OCI-M2 (cell line): ENCODE data around the gene GGT1.
"Not testable (repeated sequence)": the region's sequence is repeated elsewhere in the genome, so short reads cannot be mapped to it uniquely, and the experiment has no call there.

Experiments used
- DNase-seq: peaks from one replicate; lab custom pipeline; 2025; ENCODE audit not compliant: unreplicated experiment; lab: John Stamatoyannopoulos, UW

Gene GGT1

DNA sequence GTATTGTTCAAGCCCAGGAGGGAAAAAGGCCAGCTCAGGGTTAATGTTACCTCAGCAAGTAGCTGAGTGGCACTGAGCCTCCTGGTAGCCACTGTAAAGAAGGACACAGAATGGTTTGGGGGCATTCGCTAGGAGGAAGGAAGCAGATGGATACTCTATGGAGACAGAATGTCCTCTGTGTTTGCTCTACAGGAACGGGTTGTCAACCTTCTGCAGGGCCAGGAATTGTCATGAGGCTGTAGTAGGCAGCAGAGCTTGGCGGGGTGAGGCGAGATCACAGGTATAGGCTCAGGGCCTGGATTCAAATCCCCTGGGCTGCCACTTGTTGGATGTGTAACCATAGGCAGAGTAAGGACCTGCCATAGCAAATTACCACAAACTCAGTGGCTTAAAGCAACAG, 7.1 kb upstream of the GGT1 start:
- DNase-seq, result no peak

DNA sequence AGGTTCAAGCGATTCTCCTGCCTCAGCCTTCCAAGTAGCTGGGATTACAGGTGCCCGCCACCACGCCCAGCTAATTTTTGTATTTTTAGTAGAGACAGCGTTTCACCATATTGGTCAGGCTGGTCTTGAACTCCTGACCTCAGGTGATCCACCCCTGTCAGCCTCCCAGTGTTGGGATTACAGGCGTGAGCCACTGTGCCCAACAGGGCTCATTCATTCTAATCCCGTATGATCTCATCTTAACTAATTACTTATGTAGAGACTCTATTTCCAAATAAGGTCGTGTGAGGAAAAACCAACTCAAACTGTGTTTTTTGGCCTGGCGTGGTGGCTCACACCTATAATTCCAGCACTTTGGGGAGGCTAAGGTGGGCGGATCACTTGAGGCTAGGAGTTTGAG, 5.9 kb upstream of the GGT1 start:
- DNase-seq, result not testable (repeated sequence)

DNA sequence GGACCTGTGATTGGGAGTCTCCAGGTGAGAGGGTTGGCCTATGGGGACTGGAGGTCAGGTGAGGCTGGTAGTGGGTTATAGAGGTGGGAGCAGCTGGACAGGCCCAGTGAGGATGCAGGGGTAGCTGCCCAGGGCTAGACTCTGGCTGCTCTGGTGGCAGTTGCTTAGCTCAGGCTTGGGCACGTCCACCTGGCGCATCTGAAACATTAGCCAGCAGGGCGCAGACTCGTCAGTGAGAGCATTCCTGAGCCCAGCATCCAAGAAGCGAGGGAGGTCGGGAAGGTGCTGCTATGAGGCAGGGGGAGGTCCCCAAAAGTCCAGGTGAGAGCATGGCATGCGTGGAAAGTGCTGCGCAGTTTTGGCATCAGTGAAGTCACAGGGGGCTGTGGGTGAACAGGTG, 3.5 kb upstream of the GGT1 start:
- no peak for DNase-seq

DNA sequence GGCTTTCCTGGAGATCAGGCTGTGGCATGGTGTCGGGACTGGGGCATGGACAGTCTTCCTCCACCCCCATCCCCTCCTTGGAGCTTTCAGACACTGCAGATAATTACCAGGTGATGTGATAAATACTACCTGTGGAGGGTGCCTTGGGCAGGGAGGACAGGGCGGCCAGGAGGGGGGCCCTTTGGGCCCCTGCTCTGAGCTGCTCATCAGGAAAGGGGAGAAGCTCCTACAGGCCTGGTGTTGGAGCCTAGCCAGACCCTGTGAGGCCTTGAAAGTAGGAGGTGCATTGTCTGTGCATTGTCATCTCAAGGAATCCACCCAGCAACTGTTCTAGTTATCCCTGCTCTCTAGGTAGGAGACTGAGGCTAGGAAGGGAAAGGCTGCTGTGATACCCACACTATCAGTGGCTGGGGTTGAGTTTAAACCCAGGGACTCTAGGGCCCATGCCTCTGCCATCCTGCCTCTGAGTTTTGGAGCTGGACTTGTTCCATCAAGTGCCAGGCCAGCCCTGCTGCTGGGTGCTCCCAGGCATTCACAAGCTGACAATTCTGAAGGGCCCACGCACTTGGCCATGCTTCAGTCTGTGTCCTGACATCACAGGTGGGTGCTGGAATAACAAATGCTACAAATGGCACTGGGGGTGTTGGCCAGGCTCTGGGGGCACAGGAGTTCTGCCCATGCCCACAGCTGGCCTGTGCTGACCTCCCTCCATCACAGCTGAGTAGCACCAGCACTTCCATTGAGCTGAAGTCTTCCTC, 2.9 kb upstream of the GGT1 start:
- DNase-seq, result not testable (repeated sequence)

DNA sequence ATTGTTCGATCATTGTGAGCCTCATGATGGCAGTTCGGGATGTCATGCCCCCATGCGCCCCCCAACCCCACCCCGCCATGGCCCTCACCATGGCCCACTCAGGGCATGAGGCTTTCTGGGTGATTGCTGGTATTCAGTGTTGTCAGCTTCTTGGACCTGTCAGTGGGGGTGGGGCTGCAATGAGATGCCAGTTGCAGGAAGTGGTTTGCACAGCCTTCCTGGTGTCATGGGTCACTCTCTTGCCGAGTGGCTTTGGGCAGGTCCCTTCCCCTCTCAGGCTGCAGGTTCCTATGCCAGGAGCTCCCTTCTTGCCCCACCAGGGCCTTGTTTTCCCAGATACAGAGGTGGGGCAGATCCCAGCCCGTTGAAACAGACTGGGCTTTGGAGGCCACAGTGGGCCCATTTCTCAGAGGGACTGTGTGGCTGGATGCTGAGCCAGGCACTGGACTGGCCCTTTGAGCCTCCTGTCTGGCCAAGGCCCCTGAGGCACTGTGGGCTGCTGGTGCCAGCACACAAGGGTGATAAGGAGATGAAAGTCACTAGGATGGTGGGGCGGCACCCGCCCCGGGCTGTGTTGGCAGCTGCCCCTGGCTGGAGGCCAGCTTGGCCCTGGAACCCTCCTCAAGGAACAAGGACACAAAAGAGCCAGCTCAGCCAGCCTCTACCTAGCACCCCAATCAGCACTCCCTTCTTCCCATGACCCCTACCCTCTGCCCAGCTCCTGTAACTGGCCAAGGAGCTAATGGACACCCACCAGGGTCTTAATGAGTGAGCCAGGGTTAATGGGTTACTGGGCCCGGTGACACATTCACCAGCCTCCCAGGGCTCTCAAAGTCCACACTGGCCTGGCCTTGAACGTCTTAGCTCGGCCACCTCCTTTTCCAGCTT, 1.5 kb upstream of the GGT1 start:
- no peak for DNase-seq

DNA sequence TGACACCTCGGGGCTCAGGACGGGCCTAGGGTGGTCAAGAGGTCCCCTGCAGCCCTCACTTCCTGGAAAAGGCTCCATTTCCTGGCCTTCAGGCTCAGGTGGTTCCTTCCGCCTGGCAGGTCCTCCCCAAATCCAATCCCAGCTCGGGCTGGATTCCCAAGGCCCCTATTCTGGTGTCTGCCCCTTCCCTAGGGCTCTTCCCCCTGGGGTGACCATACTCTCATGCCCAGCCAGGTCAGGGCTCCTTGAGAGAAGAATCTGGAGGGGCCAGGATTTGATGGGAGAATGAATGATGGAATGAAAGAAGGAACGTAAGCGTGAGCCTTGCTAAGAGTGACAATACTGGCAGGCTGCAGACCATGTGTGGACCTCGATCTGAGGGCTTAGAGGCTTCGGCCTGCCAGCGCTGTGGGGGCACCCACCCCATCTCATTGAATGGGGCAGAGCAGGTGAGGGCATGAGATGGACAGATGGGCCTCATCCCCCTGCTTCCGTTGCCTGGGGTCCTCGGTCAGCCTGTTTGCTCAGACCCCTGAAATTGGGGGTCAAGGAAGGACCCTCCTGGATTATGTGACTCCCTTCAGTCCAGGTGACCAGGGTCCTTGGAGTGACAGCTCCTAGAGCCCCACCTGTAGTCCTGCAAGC, 766 bp upstream of the GGT1 start:
- DNase-seq, result not testable (repeated sequence)

DNA sequence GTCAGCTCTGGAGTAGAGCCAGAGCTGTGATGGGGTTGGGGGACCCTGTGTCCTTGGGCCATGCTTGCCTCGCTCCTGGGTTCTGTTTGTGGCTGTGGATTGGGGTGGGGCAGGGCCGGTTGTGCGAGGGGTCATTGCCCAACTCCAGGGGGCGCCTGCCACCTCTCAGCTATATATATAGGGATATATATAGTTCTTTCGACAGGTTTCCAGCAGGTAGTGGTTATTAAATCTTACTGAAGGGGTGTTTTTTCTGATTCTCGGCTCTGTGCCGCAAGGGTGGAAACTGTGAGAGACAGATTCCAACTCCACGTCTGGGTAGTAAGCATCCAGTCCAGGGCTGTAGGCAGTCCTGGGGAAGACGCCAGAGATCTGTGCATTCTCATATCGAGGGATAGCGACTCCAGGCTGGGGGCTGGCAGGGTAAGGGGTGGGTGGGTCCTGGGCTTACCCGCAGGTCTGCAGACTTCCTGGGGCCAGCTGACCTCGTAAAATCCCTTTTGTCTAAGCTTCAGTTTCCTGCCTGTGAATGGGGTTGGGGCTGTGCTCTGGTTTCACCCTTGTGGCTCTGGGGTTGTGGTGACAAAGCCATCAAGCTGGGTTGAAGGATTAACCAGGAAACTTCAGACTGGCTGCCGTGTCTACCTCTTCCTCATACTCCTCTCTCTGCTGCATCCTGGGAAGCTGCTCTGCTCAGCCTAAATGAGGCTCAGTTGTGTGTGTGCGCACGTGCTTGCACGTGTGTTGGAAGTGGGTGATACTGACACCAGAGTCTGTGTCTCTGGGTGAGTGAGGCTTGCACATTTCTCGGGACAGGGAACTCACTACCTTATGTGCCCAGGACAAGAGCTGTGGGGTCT, 1.0 kb downstream of the GGT1 start:
- DNase-seq, result not testable (repeated sequence)

DNA sequence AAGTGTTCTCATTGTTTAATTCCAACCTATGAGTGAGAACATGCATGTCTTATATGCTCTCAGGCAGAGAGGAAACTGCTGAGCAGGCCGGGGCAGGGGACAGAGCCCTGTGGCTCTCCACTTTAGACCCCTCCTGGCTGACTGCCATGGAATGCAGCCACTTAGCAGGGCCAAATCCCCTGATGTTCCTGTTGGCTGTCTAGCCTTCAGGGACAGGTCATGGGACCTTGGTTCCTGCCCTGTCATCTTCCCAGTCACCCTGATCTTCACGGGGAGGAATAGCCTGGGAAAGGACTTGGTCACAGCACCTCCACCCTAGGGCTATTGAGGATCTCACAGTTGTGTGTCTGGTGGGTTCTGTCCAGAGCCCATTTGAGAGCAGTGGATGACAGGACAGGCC, 3.3 kb downstream of the GGT1 start:
- DNase-seq, result not testable (repeated sequence)

DNA sequence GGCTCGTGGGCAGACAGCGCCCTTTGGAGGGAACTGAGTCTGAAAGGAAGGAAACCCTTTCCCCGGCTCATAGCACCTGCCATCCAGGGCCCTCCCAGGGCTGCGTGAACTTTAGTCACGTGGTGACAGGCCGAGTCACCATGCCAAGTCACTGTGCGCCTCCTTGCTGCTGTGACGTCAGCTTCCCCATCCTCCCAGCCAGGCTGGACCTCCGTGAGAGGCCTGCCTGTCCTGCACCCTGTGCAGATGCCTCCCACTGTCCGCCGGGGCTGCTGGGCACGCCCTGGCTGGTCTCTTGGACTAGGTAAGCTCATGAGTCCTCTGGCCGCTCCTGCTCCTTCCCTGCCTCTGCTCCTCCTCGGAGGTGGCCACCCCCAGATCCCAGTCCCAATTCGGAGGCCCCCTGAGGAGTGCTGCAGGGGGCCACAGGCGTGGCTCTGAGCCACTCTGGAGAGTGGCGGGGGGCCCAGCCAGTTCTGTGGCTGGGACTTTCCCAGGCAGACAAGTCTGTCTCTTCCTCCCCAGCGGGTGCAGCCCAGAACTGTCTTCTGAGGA, 4.5 kb downstream of the GGT1 start:
- not testable (repeated sequence) for DNase-seq

DNA sequence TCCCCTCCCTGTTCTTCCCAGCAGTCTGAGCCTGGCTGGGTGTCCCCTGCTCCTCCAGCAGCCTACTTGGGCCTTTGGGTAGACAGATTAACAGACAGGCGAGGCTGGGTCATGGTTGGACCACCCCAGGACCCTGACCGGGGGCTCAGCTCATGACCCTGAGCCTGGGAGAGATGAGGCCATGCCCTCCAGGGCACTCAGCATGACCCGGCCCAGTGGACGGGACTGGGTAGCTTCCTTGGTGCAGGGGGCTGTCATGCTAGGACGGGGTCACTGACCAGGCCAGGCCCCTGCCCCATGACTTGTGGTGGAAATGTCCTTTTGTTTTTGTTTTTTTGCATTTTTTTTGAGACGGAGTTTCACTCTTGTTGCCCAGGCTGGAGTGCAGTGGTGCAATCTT, 5.3 kb downstream of the GGT1 start:
- not testable (repeated sequence) for DNase-seq

DNA sequence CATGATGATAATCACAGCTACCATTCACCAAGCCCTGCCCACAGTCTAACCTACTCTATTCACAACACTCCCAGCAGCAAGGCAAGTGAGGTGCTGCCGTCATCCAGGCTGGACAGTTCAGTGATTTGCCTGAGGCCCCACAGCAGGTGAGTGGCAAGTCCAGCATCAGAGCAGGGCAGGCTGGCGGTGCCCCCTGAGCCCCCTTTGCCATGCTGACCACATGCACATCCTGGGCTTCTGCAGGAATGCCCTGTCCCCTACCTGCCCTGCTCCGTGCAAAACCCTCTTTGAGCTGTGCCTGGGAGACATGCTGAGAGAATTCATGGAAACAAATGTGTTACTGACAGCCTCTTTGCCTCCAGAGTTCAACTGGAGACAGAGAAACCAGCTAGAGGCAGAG, 6.9 kb downstream of the GGT1 start:
- not testable (repeated sequence) for DNase-seq

DNA sequence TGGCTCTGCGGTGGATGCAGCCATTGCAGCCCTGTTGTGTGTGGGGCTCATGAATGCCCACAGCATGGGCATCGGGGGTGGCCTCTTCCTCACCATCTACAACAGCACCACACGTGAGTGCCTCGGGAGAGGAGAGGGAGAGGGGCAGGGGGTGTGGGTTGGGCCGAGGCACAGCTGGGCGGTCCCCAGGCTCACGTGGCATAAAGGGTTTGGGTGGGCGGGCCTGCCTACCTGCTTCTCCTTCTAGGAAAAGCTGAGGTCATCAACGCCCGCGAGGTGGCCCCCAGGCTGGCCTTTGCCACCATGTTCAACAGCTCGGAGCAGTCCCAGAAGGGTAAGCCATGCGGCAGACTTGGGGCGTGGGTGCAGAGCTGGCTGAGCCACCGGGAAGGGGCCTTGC, 11.8 kb downstream of the GGT1 start:
- DNase-seq, result not testable (repeated sequence)

DNA sequence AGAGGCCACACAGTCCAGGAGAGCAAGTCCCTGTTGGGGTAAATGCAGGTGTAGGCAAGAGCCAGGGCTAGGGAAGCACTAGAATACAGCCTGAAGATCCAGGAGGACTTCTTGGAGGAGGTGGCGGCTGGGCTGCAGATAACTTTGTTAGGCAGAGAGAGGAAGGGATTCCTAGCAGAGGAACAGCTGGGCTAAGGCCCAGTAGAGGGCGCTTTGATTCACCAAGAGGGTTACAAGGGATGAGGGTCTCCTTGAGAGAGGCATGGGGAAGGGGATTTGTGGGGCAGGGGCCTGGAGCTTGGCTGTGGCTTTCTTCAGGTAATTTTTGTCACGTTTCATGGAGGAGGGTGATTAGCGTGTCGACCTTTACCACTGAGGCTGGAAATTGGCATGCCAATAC, 18.3 kb downstream of the GGT1 start:
- DNase-seq, result not testable (repeated sequence)

DNA sequence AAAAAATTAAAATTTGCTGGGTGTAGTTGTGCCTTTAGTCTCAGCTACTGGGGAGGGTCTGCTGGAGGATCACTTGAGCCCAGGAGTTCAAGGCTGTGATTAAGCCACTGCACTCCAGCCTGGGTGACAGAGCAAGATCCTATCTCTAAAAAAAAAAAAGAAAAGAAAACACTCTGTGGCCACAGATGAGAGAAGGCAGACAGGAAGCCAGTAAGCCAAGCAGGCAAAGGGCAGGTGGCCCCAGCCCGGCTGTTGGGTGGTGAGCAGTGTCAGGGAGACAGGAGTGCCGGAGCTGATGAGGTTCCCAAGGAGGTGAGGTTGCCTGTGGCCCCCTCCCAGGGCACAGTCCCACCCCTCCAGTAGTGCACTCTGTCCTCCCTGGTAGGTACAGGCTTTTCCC, 19.6 kb downstream of the GGT1 start:
- DNase-seq, result not testable (repeated sequence)

DNA sequence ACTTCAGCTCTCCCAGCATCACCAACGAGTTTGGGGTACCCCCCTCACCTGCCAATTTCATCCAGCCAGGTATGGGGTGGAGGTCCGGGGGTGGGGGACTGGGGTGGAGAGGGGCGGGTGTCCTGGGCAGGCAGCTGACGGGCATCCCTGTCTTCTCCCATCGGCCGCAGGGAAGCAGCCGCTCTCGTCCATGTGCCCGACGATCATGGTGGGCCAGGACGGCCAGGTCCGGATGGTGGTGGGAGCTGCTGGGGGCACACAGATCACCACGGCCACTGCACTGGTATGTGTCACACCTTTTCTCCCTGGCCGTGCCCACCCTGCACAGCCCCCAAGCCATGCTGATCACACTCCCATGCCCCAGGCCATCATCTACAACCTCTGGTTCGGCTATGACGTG, 24.9 kb downstream of the GGT1 start:
- DNase-seq, result not testable (repeated sequence)

DNA sequence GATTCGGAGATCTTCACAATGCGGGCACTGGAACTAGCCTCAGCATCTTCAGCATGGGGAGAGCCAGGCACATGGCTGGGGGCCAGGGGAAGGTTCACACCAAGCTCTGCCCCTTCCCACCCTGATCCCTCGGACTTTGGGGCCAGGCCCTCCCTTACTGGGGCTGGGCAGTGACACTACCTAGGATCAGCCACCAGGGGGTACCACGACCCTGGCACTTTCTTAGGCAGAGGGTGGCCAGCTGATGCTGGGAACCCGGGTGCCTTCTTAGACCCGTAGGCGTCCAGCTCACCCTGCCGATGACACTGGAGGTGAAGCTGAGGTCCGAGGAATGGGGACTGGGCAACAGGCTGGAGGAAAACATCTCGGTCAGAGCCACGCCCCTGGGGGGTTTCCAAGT, 26.1 kb downstream of the GGT1 start:
- not testable (repeated sequence) for DNase-seq

DNA sequence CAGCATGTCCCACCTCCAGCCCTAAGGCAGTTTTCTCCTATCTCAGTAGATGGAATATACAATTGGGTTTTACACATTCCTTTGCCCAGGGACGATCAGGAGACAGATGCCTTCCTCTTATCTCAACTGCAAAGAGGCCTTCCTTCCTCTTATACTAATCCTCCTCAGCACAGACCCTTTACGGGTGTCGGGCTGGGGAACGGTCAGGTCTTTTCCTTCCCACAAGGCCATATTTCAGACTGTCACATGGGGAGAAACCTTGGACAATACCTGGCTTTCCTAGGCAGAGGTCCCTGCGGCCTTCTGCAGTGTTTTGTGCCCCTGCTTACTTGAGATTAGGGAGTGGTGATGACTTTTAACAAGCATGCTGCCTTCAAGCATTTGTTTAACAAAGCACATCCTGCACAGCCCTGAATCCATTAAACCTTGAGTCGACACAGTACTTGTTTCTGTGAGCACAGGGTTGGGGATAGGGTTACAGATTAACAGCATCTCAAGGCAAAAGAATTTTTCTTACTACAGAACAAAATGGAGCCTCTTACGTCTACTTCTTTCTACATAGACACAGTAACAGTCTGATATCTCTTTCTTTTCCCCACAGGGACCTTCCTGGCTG, 27.9 kb downstream of the GGT1 start:
- peak; percentile 15 for DNase-seq

DNA sequence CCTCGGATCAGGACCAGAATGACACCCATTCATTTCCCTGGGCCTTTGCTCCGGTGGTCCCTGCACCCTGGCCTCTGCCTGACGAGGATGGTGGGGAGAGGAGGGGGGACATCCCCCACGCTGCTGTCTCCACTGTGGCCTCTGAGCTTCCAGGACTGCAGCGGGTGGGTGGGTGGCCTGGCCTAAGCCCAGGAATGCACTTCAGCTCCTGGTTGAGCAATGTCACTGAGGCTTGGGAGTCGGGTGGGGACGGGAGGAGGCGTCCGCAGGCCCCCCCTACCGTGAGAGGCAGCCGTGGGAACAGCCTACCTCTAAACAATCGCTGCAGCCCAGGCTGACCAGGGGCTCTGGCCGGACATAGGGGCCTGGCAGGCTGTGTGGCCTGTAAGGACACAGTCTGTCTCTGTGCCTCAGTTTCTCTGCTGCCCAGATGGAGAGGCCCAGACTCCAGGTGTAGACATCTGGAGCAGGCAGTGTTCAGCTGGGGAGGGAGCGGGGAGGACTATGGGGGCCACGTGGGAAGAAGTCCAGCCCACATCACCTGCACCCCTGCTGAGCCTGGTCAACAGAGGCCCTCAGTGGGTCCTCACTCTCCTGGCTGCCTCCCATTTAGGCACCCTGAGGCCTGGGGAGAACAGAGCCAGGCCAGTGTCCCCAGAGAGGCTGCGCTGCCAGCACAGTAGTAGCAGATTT, 28.6 kb downstream of the GGT1 start:
- not testable (repeated sequence) for DNase-seq

DNA sequence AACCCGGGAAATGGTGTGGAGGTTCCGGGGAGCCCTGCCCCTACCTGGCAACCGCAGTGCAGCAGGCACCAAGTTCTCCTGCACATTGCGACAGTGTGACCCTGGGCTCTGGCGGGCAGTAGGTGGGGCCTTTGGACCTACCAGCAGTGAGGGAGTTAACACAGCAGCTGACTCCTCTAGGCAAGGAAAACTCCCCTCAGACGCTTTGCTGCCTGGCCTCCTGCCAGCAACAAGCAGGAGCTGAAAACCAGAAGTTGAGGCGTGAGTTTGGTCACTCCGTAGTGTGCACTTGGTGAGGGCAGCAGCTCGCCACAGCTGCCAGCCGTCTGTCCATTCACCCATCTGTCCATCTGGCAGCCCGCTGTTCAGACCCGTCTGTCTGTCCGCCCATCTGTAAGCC, 29.6 kb downstream of the GGT1 start:
- not testable (repeated sequence) for DNase-seq
